ENCODE measurements around the gene EXOC6B. TPM values are rescaled to one million over a fixed set of nuclear protein-coding genes. Genes with fewer than 3 reads are reported as not detected.

EXOC6B gene
- polyA plus RNA-seq, 4 donors: 6.9 to 12.6 (median 8.5) TPM

GRCh38 chr2:72289736-72290135, 536.1 kb downstream of the EXOC6B start:
- Histone ChIP-seq H3K4me1 (ENCODE audit: control insufficient read depth in 3 of 3, insufficient read depth in 2 of 3, low read depth in 1 of 3, low read length in 2 of 3) (no peaks in the 10 kb centered on the region), H3K27me3 (ENCODE audit: control insufficient read depth in 3 of 3, insufficient read depth in 3 of 3, low read length in 3 of 3) (no peaks in the 10 kb centered on the region), H3K27ac (ENCODE audit: low read depth in 1 of 3, low read length in 2 of 3) (no peak overlapping the region), H3K9me3 (ENCODE audit: control insufficient read depth in 2 of 2, insufficient read depth in 1 of 2, low read depth in 1 of 2, low read length in 1 of 2) (no peaks in the 10 kb centered on the region), H3K36me3 (ENCODE audit: control insufficient read depth in 3 of 3, insufficient read depth in 2 of 3, low read depth in 1 of 3, low read length in 3 of 3) (no peaks in the 10 kb centered on the region), H3K4me3 (ENCODE audit: low read depth in 1 of 3, low read length in 3 of 3) (no peak overlapping the region)
- 88 to 94% (median 93%) methylated on average over 3 of the region's 3 CpGs for WGBS, 3 donors
- DNase-seq (no peak), FAIRE-seq (no peak)

DNA sequence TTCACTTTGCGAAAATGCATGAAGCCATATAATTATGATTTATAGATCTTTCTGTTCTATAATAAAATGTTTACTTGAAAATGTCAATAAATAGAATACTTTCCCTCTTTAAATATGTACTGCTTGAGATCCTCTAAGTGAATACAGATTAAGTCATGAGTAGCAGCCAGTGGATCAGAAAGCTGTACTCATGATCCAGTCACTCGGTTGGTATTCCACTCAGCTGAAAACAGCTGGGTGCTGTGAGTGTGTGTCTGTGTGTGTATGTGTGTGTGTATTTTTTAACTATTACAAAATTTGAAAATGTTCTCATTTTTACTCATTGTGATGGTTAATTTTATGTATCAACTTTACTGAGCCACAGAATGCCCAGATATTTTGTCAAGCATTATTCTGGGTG, 536.5 kb downstream of the EXOC6B start:
- no peak for DNase-seq
- no peaks in the 10 kb centered on the region for H3K36me3 ChIP-seq (ENCODE audit: control insufficient read depth in 3 of 3, insufficient read depth in 2 of 3, low read depth in 1 of 3, low read length in 3 of 3)
- no peaks in the 10 kb centered on the region for H3K27me3 ChIP-seq (ENCODE audit: control insufficient read depth in 3 of 3, insufficient read depth in 3 of 3, low read length in 3 of 3)
- H3K9me3 ChIP-seq (ENCODE audit: control insufficient read depth in 2 of 2, insufficient read depth in 1 of 2, low read depth in 1 of 2, low read length in 1 of 2): no peaks in the 10 kb centered on the region
- no peaks in the 10 kb centered on the region for H3K4me1 ChIP-seq (ENCODE audit: control insufficient read depth in 3 of 3, insufficient read depth in 2 of 3, low read depth in 1 of 3, low read length in 2 of 3)
- WGBS, 3 donors: 88 to 95% (median 93%) methylated on average over 2 of the region's 2 CpGs
- no peak for FAIRE-seq
- H3K27ac ChIP-seq (ENCODE audit: low read depth in 1 of 3, low read length in 2 of 3): no peak overlapping the region
- H3K4me3 ChIP-seq (ENCODE audit: low read depth in 1 of 3, low read length in 3 of 3): no peak overlapping the region

DNA sequence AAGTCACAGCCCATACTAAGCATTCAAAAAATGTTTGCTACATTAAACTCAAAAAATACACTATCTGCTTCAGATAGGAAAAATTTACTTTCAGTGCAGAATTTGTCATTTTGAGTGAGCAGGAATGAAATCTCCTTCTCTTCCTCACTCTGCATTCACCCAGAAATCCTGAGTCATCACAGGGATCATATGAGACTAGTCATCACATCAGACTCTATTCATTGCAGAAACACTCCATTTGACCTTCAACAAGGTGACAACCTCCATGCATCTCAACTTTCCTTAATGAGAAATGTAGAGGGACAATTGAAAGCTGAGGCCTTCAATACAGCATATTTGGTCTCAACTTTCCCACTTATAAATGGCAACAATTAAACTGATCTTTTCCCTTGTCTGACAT, 547.8 kb downstream of the EXOC6B start:
- Histone ChIP-seq H3K9me3 (ENCODE audit: control insufficient read depth in 2 of 2, insufficient read depth in 1 of 2, low read depth in 1 of 2, low read length in 1 of 2) (no peaks in the 10 kb centered on the region), H3K27ac (ENCODE audit: low read depth in 1 of 3, low read length in 2 of 3) (no peak overlapping the region), H3K36me3 (ENCODE audit: control insufficient read depth in 3 of 3, insufficient read depth in 2 of 3, low read depth in 1 of 3, low read length in 3 of 3) (no peaks in the 10 kb centered on the region), H3K4me3 (ENCODE audit: low read depth in 1 of 3, low read length in 3 of 3) (no peak overlapping the region), H3K27me3 (ENCODE audit: control insufficient read depth in 3 of 3, insufficient read depth in 3 of 3, low read length in 3 of 3) (no peaks in the 10 kb centered on the region), H3K4me1 (ENCODE audit: control insufficient read depth in 3 of 3, insufficient read depth in 2 of 3, low read depth in 1 of 3, low read length in 2 of 3) (peaks cover 6 to 22% (median 7%) of the 10 kb centered on the region in 3 donors)
- FAIRE-seq (no peak), DNase-seq (no peak)

GRCh38 chr2:72276876-72277275, 549.0 kb downstream of the EXOC6B start:
- no peak overlapping the region for H3K27ac ChIP-seq (ENCODE audit: low read depth in 1 of 3, low read length in 2 of 3)
- H3K36me3 ChIP-seq (ENCODE audit: control insufficient read depth in 3 of 3, insufficient read depth in 2 of 3, low read depth in 1 of 3, low read length in 3 of 3): no peaks in the 10 kb centered on the region
- no peak overlapping the region for H3K4me3 ChIP-seq (ENCODE audit: low read depth in 1 of 3, low read length in 3 of 3)
- DNase-seq (no peak), FAIRE-seq (no peak)
- no peaks in the 10 kb centered on the region for H3K27me3 ChIP-seq (ENCODE audit: control insufficient read depth in 3 of 3, insufficient read depth in 3 of 3, low read length in 3 of 3)
- no peaks in the 10 kb centered on the region for H3K9me3 ChIP-seq (ENCODE audit: control insufficient read depth in 2 of 2, insufficient read depth in 1 of 2, low read depth in 1 of 2, low read length in 1 of 2)
- peaks cover 6 to 24% (median 7%) of the 10 kb centered on the region in 3 donors for H3K4me1 ChIP-seq (ENCODE audit: control insufficient read depth in 3 of 3, insufficient read depth in 2 of 3, low read depth in 1 of 3, low read length in 2 of 3)
- 29 to 54% (median 44%) methylated on average over 1 of the region's 1 CpG for WGBS, 3 donors

- H3K4me3 ChIP-seq (ENCODE audit: low read depth in 1 of 3, low read length in 3 of 3): no peak overlapping the region
- H3K36me3 ChIP-seq (ENCODE audit: control insufficient read depth in 3 of 3, insufficient read depth in 2 of 3, low read depth in 1 of 3, low read length in 3 of 3): no peaks in the 10 kb centered on the region
- DNase-seq (no peak), FAIRE-seq (no peak)
- no peaks in the 10 kb centered on the region for H3K27me3 ChIP-seq (ENCODE audit: control insufficient read depth in 3 of 3, insufficient read depth in 3 of 3, low read length in 3 of 3)
- no peak overlapping the region for H3K27ac ChIP-seq (ENCODE audit: low read depth in 1 of 3, low read length in 2 of 3)
- H3K4me1 ChIP-seq (ENCODE audit: control insufficient read depth in 3 of 3, insufficient read depth in 2 of 3, low read depth in 1 of 3, low read length in 2 of 3): peaks cover 6 to 29% (median 7%) of the 10 kb centered on the region in 3 donors
- WGBS, 3 donors: 87 to 100% (median 96%) methylated on average over 1 of the region's 1 CpG
- H3K9me3 ChIP-seq (ENCODE audit: control insufficient read depth in 2 of 2, insufficient read depth in 1 of 2, low read depth in 1 of 2, low read length in 1 of 2): no peaks in the 10 kb centered on the region
Observed at GRCh38 chr2:72276356-72276755, 549.5 kb downstream of the EXOC6B start.

DNA sequence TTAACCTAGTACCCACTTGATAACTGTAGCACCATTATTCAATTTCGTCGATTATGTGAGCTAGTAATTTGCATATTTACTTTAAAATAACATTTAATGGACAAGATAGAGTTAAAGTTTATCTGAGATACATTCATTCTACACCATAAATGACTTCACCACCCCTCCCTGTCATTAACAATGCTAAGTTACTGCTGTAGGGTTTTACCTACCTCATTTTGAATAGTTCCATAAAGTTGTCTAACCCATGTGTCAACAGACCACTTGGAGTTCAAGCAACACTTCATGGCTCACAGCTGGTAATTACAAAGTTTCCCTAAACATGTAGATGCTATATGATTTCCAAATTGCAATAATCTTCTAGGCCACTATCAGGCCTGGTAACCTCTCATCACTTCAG, 550.7 kb downstream of the EXOC6B start:
- 60 to 88% (median 77%) methylated on average over 2 of the region's 2 CpGs for WGBS, 3 donors
- Histone ChIP-seq H3K4me1 (ENCODE audit: control insufficient read depth in 3 of 3, insufficient read depth in 2 of 3, low read depth in 1 of 3, low read length in 2 of 3) (peaks cover 8 to 36% (median 9%) of the 10 kb centered on the region in 3 donors), H3K36me3 (ENCODE audit: control insufficient read depth in 3 of 3, insufficient read depth in 2 of 3, low read depth in 1 of 3, low read length in 3 of 3) (no peaks in the 10 kb centered on the region), H3K9me3 (ENCODE audit: control insufficient read depth in 2 of 2, insufficient read depth in 1 of 2, low read depth in 1 of 2, low read length in 1 of 2) (no peaks in the 10 kb centered on the region), H3K4me3 (ENCODE audit: low read depth in 1 of 3, low read length in 3 of 3) (no peak overlapping the region), H3K27ac (ENCODE audit: low read depth in 1 of 3, low read length in 2 of 3) (peak overlapping the region in 1 of 3 donors; percentile 16), H3K27me3 (ENCODE audit: control insufficient read depth in 3 of 3, insufficient read depth in 3 of 3, low read length in 3 of 3) (no peaks in the 10 kb centered on the region)
- FAIRE-seq (no peak), DNase-seq (peak; percentile 32 to 53)

DNA sequence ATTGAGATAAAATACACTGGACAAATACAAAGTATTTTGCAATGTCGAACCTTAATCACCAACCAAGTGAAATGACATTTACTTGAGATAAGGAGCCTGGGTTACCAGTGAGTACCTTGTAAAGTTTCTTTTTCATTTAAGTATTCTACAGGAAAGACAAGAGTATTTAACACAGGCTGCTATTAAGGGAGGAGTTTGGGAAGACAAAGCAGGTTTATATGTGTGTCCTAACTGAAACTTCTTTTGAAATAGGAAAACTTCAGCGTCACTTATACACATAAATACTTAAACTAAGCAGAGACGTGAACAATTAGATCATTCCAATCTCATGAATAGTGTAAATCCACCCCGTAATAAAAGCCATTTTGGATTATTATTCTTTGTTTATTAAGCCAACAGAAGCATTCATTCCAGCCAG, 551.4 kb downstream of the EXOC6B start:
- Histone ChIP-seq H3K27me3 (ENCODE audit: control insufficient read depth in 3 of 3, insufficient read depth in 3 of 3, low read length in 3 of 3) (no peaks in the 10 kb centered on the region), H3K9me3 (ENCODE audit: control insufficient read depth in 2 of 2, insufficient read depth in 1 of 2, low read depth in 1 of 2, low read length in 1 of 2) (no peaks in the 10 kb centered on the region), H3K36me3 (ENCODE audit: control insufficient read depth in 3 of 3, insufficient read depth in 2 of 3, low read depth in 1 of 3, low read length in 3 of 3) (no peaks in the 10 kb centered on the region), H3K4me1 (ENCODE audit: control insufficient read depth in 3 of 3, insufficient read depth in 2 of 3, low read depth in 1 of 3, low read length in 2 of 3) (peaks cover 8 to 36% (median 9%) of the 10 kb centered on the region in 3 donors), H3K27ac (ENCODE audit: low read depth in 1 of 3, low read length in 2 of 3) (peak overlapping the region in 1 of 3 donors; percentile 16), H3K4me3 (ENCODE audit: low read depth in 1 of 3, low read length in 3 of 3) (no peak overlapping the region)
- WGBS, 3 donors: 15 to 39% (median 26%) methylated on average over 4 of the region's 4 CpGs
- no peak for FAIRE-seq
- peak; percentile 65 to 70 for DNase-seq

DNA sequence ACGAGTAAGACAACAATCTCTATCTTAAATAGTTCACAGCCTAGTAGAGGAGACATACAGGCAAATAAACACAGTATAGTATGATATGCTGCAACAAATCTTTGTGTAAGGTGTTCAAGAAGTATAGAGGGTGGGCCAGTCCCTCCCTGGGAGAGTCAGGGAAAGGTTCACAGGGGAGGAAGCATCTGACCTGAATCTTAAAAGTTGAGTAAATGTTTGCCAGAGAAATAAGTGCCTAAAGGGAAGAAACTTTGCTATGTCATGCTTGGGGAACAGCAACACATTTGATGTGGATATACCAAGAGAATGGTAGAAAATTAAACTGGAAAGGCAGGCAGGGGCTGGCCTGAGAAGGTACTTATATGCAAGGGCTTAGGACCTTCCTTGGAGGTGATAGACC, 552.4 kb downstream of the EXOC6B start:
- no peaks in the 10 kb centered on the region for H3K9me3 ChIP-seq (ENCODE audit: control insufficient read depth in 2 of 2, insufficient read depth in 1 of 2, low read depth in 1 of 2, low read length in 1 of 2)
- DNase-seq (no peak), FAIRE-seq (no peak)
- H3K4me1 ChIP-seq (ENCODE audit: control insufficient read depth in 3 of 3, insufficient read depth in 2 of 3, low read depth in 1 of 3, low read length in 2 of 3): peaks cover 8 to 36% (median 9%) of the 10 kb centered on the region in 3 donors
- H3K27ac ChIP-seq (ENCODE audit: low read depth in 1 of 3, low read length in 2 of 3): no peak overlapping the region
- H3K27me3 ChIP-seq (ENCODE audit: control insufficient read depth in 3 of 3, insufficient read depth in 3 of 3, low read length in 3 of 3): no peaks in the 10 kb centered on the region
- WGBS, 3 donors: 4 to 29% (median 12%) methylated on average over 1 of the region's 1 CpG
- H3K4me3 ChIP-seq (ENCODE audit: low read depth in 1 of 3, low read length in 3 of 3): no peak overlapping the region
- no peaks in the 10 kb centered on the region for H3K36me3 ChIP-seq (ENCODE audit: control insufficient read depth in 3 of 3, insufficient read depth in 2 of 3, low read depth in 1 of 3, low read length in 3 of 3)
